A549 (cell line): ENCODE measurements around the gene HSD17B13. TPM values are rescaled to one million over a fixed set of nuclear protein-coding genes. Genes with fewer than 3 reads are reported as not detected.

Experiments
- ATAC-seq, 2 experiments: fragments of 200-7000 bp in 1 of 2; fragments of >200 bp in 1 of 2; cut with Nextera tagmentation in 1 of 2; cut with Tn5 transposase in 1 of 2; 3 replicates each; pipeline versions ENCODE4 v1.8.0 to v1.9.1; 2018 to 2020; ENCODE audit warnings: mild to moderate bottlenecking in 1 of 2, moderate library complexity in 1 of 2
- CTCF ChIA-PET: fragments of 300-600 bp; sonication (Branson Sonifier 250); formaldehyde crosslinking; extraction: SDS; loops from one replicate; lab custom pipeline; 2021; ENCODE audit warnings: antibody characterized with exemption, inconsistent platforms; lab: Yijun Ruan, JAX
- POLR2A ChIA-PET: fragments of 350-600 bp; formaldehyde crosslinking; extraction: SDS; loops from one replicate; lab custom pipeline; 2021; ENCODE audit warnings: antibody characterized with exemption, inconsistent platforms; lab: Yijun Ruan, JAX
- DNase-seq, 2 experiments: peaks; one replicate each; pipeline versions ENCODE4 v3.0.0 to v3.0.0-alpha.2; 2011 to 2016; ENCODE audit warnings: low read depth in 1 of 2, low spot score in 1 of 2
- FAIRE-seq: peaks from 2 replicates; lab custom pipeline; 2011; peaks lifted over from hg19 to GRCh38; lab: Jason Lieb, UNC
- H3K27ac ChIP-seq, 2 experiments: fragments of >200 bp; sonication (Bioruptor Twin); formaldehyde crosslinking; 3 replicates each; pipeline ENCODE4 v1.5.1; 2016 to 2017
- H3K4me1 ChIP-seq: fragments of >200 bp; sonication (Bioruptor Twin); formaldehyde crosslinking; 3 replicates; pipeline ENCODE4 v1.6.1; 2016
- H3K4me2 ChIP-seq: fragments of >200 bp; sonication (Bioruptor Twin); formaldehyde crosslinking; 3 replicates; pipeline ENCODE4 v1.6.1; 2016
- H3K4me3 ChIP-seq: fragments of >200 bp; sonication (Bioruptor Twin); formaldehyde crosslinking; 3 replicates; pipeline ENCODE4 v1.5.1; 2016
- H3K9me3 ChIP-seq: fragments of >200 bp; sonication (Bioruptor Twin); formaldehyde crosslinking; 3 replicates; pipeline ENCODE4 v1.6.1; 2016
- BCL3 ChIP-seq: fragments of >200 bp; sonication (Bioruptor Twin); formaldehyde crosslinking; IDR thresholded peaks from 3 replicates; pipeline ENCODE4 v1.6.1; 2016
- BHLHE40 ChIP-seq: IDR thresholded peaks from 2 replicates; pipeline ENCODE4 v1.6.1; 2012; ENCODE audit warnings: low read depth, low read length, inconsistent platforms
- CBX8 ChIP-seq: fragments of 200-600 bp; sonication (generic); IDR thresholded peaks from 2 replicates; pipeline ENCODE4 v1.6.1; 2016
- CHD2 ChIP-seq: fragments of 150-350 bp; IDR thresholded peaks from 2 replicates; pipeline ENCODE4 v1.6.1; 2014; ENCODE audit warnings: low read length; ENCODE audit not compliant: partially characterized antibody
- EHF ChIP-seq: fragments of 250-450 bp; sonication (Bioruptor Pico); IDR thresholded peaks from 2 replicates; pipeline ENCODE4 v1.5.0; 2020; ENCODE audit warnings: mild to moderate bottlenecking
- EHMT2 ChIP-seq: fragments of 200-600 bp; sonication (generic); IDR thresholded peaks from 2 replicates; pipeline ENCODE4 v1.6.1; 2016; ENCODE audit warnings: antibody characterized with exemption, low read depth, mild to moderate bottlenecking, moderate library complexity
- ELK1 ChIP-seq: fragments of 150-350 bp; IDR thresholded peaks from 2 replicates; pipeline ENCODE4 v1.6.1; 2014; ENCODE audit warnings: low read depth, mild to moderate bottlenecking, low read length
- ESRRA ChIP-seq: fragments of 150-350 bp; IDR thresholded peaks from 2 replicates; pipeline ENCODE4 v1.6.1; 2014; ENCODE audit warnings: mild to moderate bottlenecking, low read length, borderline replicate concordance
- FOSL2 ChIP-seq, 2 experiments: fragments of 450-650 bp in 1 of 2; fragments of >200 bp in 1 of 2; sonication (Bioruptor Twin) in 1 of 2; formaldehyde crosslinking; IDR thresholded peaks; 2 replicates each; pipeline versions ENCODE4 v1.5.0 to v1.6.1; 2016 to 2020; ENCODE audit warnings: mild to moderate bottlenecking in 1 of 2, moderate library complexity in 1 of 2
- GATA3 ChIP-seq: IDR thresholded peaks from 2 replicates; pipeline ENCODE4 v1.6.1; 2012; ENCODE audit warnings: borderline replicate concordance
- HMGXB4 ChIP-seq: fragments of 250-450 bp; sonication (Bioruptor Pico); IDR thresholded peaks from 2 replicates; pipeline ENCODE4 v1.5.0; 2021; ENCODE audit warnings: mild to moderate bottlenecking, moderate library complexity, borderline replicate concordance
- KDM1A ChIP-seq: fragments of 200-600 bp; sonication (generic); IDR thresholded peaks from 2 replicates; pipeline ENCODE4 v1.6.1; 2016; ENCODE audit warnings: low read depth, mild to moderate bottlenecking
- MAFK ChIP-seq: fragments of 450-650 bp; IDR thresholded peaks from 2 replicates; pipeline ENCODE4 v1.6.1; 2014; ENCODE audit not compliant: partially characterized antibody
- NPAS2 ChIP-seq: fragments of 250-450 bp; sonication (Bioruptor Pico); IDR thresholded peaks from 2 replicates; pipeline ENCODE4 v1.8.0; 2022; ENCODE audit warnings: mild to moderate bottlenecking, moderate library complexity, borderline replicate concordance
- POLR2A ChIP-seq: IDR thresholded peaks from 2 replicates; pipeline ENCODE4 v1.6.1; 2012; ENCODE audit warnings: mild to moderate bottlenecking, low read length
- POLR2AphosphoS2 ChIP-seq: conservative IDR thresholded peaks from 2 replicates; pipeline ENCODE4 v1.6.1; 2012; ENCODE audit warnings: low read length, improper control_type of control experiment, inconsistent platforms
- RAD21 ChIP-seq, 2 experiments: fragments of >200 bp in 1 of 2; sonication (Bioruptor Twin) in 1 of 2; formaldehyde crosslinking in 1 of 2; IDR thresholded peaks in 1 of 2; conservative IDR thresholded peaks in 1 of 2; 2 replicates in 1 of 2; 3 replicates in 1 of 2; pipeline ENCODE4 v1.6.1; 2012 to 2018; ENCODE audit warnings: inconsistent platforms in 1 of 2
- REST ChIP-seq: fragments of 200-600 bp; sonication (generic); IDR thresholded peaks from 2 replicates; pipeline ENCODE4 v1.6.1; 2016; ENCODE audit warnings: antibody characterized with exemption, mild to moderate bottlenecking, moderate library complexity
- SMC3 ChIP-seq: fragments of >200 bp; sonication (Bioruptor Twin); formaldehyde crosslinking; IDR thresholded peaks from 3 replicates; pipeline ENCODE4 v1.6.1; 2018; ENCODE audit warnings: inconsistent platforms
- TFCP2L1 ChIP-seq: fragments of 250-450 bp; sonication (Bioruptor Pico); IDR thresholded peaks from 2 replicates; pipeline ENCODE4 v1.5.0; 2021; ENCODE audit warnings: mild to moderate bottlenecking
- ZFP36 ChIP-seq: fragments of 450-650 bp; IDR thresholded peaks from 2 replicates; pipeline ENCODE4 v1.6.1; 2014; ENCODE audit warnings: borderline replicate concordance; ENCODE audit not compliant: partially characterized antibody
- ZSCAN20 ChIP-seq: fragments of 250-450 bp; sonication (Bioruptor Pico); IDR thresholded peaks from 2 replicates; pipeline ENCODE4 v1.8.0; 2022; ENCODE audit warnings: mild to moderate bottlenecking, moderate library complexity
- WGBS: methylation state at CpG from one replicate; pipeline ENCODE4 v1.1.6; 2017; ENCODE audit errors: missing lambda C conversion rate; 5-methylcytosine and 5-hydroxymethylcytosine counted together
- polyA plus RNA-seq, 4 experiments: library from polyadenylated mRNA; depleted of rRNA in 3 of 4; stranded (reverse); fragments of >200 nt; fragmentation: RNase III in 1 of 4; extraction: RNeasy Plus Mini Kit Qiagen cat#74134 plus additional on column Dnase treatment in 1 of 4; gene quantifications; 2 replicates in 3 of 4; 3 replicates in 1 of 4; pipeline ENCODE4 v1.2.3, GENCODE V29; 2011 to 2017
- TF ChIP-seq, protein P1 (sequence below): fragments of 450-650 bp; IDR thresholded peaks from 2 replicates; pipeline ENCODE4 v1.6.1; 2014; ENCODE audit warnings: antibody characterized with exemption
- TF ChIP-seq, protein P2 (sequence below): fragments of 250-450 bp; sonication (Bioruptor Pico); IDR thresholded peaks from 2 replicates; pipeline ENCODE4 v1.5.0; 2020; ENCODE audit warnings: low read depth, mild to moderate bottlenecking, moderate library complexity
- TF ChIP-seq, protein P3 (sequence below): fragments of >200 bp; sonication (Bioruptor Twin); formaldehyde crosslinking; IDR thresholded peaks from 3 replicates; pipeline ENCODE4 v1.5.1; 2016

HSD17B13 gene
- polyA plus RNA-seq, 2 of the 4 experiments (the other 2 are of a cell fraction): 0.08 to 0.30 TPM

GRCh38 chr4:87353592-87353991 is 30.9 kb upstream of the HSD17B13 start:
- peak in 1 of 2 experiments; percentile 48 for DNase-seq
- POLR2A ChIA-PET: no interaction called here
- peak; percentile 65 to 66 for TF ChIP-seq RAD21 (conservative IDR thresholded peaks at IDR 0.05 in 1 of 2, IDR thresholded peaks at IDR 0.05 in 1 of 2)
- TF ChIP-seq EHMT2: no peak
- no peak for TF ChIP-seq TFCP2L1 (CRISPR knock-in tag)
- TF ChIP-seq ZFP36: no peak
- no peak for TF ChIP-seq CHD2
- no peak for TF ChIP-seq GATA3
- no peak for TF ChIP-seq BCL3
- TF ChIP-seq NPAS2 (CRISPR knock-in tag): no peak
- TF ChIP-seq ESRRA: no peak
- no peak for TF ChIP-seq POLR2A
- peak; percentile 58 for TF ChIP-seq SMC3
- TF ChIP-seq FOSL2 (IDR thresholded peaks at IDR 0.05): no peak
- TF ChIP-seq FOSL2 (CRISPR knock-in tag; IDR thresholded peaks at IDR 0.05): no peak
- no peak for TF ChIP-seq ELK1
- no peak for TF ChIP-seq BHLHE40
- TF ChIP-seq, protein P1, sequence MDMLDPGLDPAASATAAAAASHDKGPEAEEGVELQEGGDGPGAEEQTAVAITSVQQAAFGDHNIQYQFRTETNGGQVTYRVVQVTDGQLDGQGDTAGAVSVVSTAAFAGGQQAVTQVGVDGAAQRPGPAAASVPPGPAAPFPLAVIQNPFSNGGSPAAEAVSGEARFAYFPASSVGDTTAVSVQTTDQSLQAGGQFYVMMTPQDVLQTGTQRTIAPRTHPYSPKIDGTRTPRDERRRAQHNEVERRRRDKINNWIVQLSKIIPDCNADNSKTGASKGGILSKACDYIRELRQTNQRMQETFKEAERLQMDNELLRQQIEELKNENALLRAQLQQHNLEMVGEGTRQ: no peak
- TF ChIP-seq CBX8: no peak
- TF ChIP-seq EHF (CRISPR knock-in tag): no peak
- TF ChIP-seq, protein P2, sequence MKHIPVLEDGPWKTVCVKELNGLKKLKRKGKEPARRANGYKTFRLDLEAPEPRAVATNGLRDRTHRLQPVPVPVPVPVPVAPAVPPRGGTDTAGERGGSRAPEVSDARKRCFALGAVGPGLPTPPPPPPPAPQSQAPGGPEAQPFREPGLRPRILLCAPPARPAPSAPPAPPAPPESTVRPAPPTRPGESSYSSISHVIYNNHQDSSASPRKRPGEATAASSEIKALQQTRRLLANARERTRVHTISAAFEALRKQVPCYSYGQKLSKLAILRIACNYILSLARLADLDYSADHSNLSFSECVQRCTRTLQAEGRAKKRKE (CRISPR knock-in tag): no peak
- no peak for TF ChIP-seq ZSCAN20 (CRISPR knock-in tag)
- TF ChIP-seq MAFK: no peak
- TF ChIP-seq, protein P3, sequence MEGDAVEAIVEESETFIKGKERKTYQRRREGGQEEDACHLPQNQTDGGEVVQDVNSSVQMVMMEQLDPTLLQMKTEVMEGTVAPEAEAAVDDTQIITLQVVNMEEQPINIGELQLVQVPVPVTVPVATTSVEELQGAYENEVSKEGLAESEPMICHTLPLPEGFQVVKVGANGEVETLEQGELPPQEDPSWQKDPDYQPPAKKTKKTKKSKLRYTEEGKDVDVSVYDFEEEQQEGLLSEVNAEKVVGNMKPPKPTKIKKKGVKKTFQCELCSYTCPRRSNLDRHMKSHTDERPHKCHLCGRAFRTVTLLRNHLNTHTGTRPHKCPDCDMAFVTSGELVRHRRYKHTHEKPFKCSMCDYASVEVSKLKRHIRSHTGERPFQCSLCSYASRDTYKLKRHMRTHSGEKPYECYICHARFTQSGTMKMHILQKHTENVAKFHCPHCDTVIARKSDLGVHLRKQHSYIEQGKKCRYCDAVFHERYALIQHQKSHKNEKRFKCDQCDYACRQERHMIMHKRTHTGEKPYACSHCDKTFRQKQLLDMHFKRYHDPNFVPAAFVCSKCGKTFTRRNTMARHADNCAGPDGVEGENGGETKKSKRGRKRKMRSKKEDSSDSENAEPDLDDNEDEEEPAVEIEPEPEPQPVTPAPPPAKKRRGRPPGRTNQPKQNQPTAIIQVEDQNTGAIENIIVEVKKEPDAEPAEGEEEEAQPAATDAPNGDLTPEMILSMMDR: peak; percentile 46
- TF ChIP-seq, all 56 proteins: peak for 3
- CTCF ChIA-PET: interaction anchor here (0.7 to 2.0 kb wide), 15 partner anchors 9 to 497 kb away, joined by 3 to 8 read pairs (median 4); no protein-coding TSS in a partner anchor
- Histone ChIP-seq H3K4me2 (no peak overlapping the region), H3K4me1 (peaks cover 22% of the 10 kb centered on the region), H3K4me3 (no peak overlapping the region), H3K9me3 (no peaks in the 10 kb centered on the region), H3K27ac (no peak overlapping the region; a peak in 1 of 6 replicates)
- WGBS: 17% methylated on average over 3 of the region's 3 CpGs
- ATAC-seq (peak in 1 of 2 experiments; percentile 69; a peak in 3 of 6 replicates), FAIRE-seq (no peak)

GRCh38 chr4:87345139-87345538 is 22.5 kb upstream of the HSD17B13 start:
- Histone ChIP-seq H3K4me2 (no peak overlapping the region), H3K27ac (no peak overlapping the region), H3K4me1 (no peaks in the 10 kb centered on the region), H3K4me3 (no peak overlapping the region), H3K9me3 (0 out of 3 replicates have a peak, but pooled peaks cover 3% of the 10 kb centered on the region)
- no peak for FAIRE-seq
- no peak for ATAC-seq
- ChIA-PET POLR2A (no interaction called here), CTCF (interaction anchor here (1.7 kb wide), 1 partner anchor 8 kb away, joined by 5 read pairs; no protein-coding TSS in a partner anchor)
- TF ChIP-seq POLR2A: no peak
- TF ChIP-seq POLR2AphosphoS2: no peak
- TF ChIP-seq REST: no peak
- TF ChIP-seq HMGXB4 (CRISPR knock-in tag): no peak
- 0 out of 2 replicates have a peak, but pooled peaks have one; percentile 43 for TF ChIP-seq KDM1A
- no peak for DNase-seq
